Glutamatergic neuron (in vitro differentiated cells): ENCODE data around the gene SEC14L3. TPM values are rescaled to one million over a fixed set of nuclear protein-coding genes. Genes with fewer than 3 reads are reported as not detected.

Experiments
- DNase-seq: peaks from one replicate; pipeline ENCODE4 v3.0.0; 2022
- H3K27ac Mint-ChIP-seq: one replicate; pipeline ENCODE4 v1.8.0; 2020; ENCODE audit warnings: mild to moderate bottlenecking, mixed read lengths, inconsistent platforms; ENCODE audit not compliant: unreplicated experiment
- H3K27me3 Mint-ChIP-seq: one replicate; pipeline ENCODE4 v1.8.0; 2020; ENCODE audit warnings: mild to moderate bottlenecking, moderate library complexity, mixed read lengths, inconsistent platforms; ENCODE audit not compliant: unreplicated experiment
- H3K36me3 Mint-ChIP-seq: one replicate; pipeline ENCODE4 v1.8.0; 2020; ENCODE audit warnings: mild to moderate bottlenecking, mixed read lengths, inconsistent platforms; ENCODE audit not compliant: unreplicated experiment
- H3K4me1 Mint-ChIP-seq: one replicate; pipeline ENCODE4 v1.8.0; 2020; ENCODE audit warnings: mild to moderate bottlenecking, low read depth, mixed read lengths, inconsistent platforms; ENCODE audit not compliant: unreplicated experiment
- H3K4me3 Mint-ChIP-seq: one replicate; pipeline ENCODE4 v1.8.0; 2020; ENCODE audit warnings: mild to moderate bottlenecking, mixed read lengths, inconsistent platforms; ENCODE audit not compliant: unreplicated experiment
- H3K9me3 Mint-ChIP-seq: one replicate; pipeline ENCODE4 v1.8.0; 2020; ENCODE audit warnings: mild to moderate bottlenecking, moderate library complexity, mixed read lengths, inconsistent platforms; ENCODE audit not compliant: unreplicated experiment
- total RNA-seq: library from RNA; stranded (reverse); fragmentation: NEBNext Ultra II Directional; extraction: Animal tissue kit (Norgen Biotek cat#: 25700); gene quantifications from one replicate; pipeline ENCODE4 v1.2.1, GENCODE V29; 2021; ENCODE audit not compliant: unreplicated experiment
- TF ChIP-seq, protein P1 (sequence below): fragments of 200-600 bp; sonication (generic); IDR thresholded peaks from one replicate; pipeline ENCODE4 v1.5.0; 2021; ENCODE audit not compliant: partially characterized antibody, unreplicated experiment

SEC14L3 gene
- total RNA-seq, 1 donor from 2014 or later: not detected

GRCh38 chr22:30439226-30439625 is 32.6 kb downstream of the SEC14L3 start:
- H3K4me1 Mint-ChIP-seq: peaks cover 13% of the 10 kb centered on the region
- TF ChIP-seq, protein P1, sequence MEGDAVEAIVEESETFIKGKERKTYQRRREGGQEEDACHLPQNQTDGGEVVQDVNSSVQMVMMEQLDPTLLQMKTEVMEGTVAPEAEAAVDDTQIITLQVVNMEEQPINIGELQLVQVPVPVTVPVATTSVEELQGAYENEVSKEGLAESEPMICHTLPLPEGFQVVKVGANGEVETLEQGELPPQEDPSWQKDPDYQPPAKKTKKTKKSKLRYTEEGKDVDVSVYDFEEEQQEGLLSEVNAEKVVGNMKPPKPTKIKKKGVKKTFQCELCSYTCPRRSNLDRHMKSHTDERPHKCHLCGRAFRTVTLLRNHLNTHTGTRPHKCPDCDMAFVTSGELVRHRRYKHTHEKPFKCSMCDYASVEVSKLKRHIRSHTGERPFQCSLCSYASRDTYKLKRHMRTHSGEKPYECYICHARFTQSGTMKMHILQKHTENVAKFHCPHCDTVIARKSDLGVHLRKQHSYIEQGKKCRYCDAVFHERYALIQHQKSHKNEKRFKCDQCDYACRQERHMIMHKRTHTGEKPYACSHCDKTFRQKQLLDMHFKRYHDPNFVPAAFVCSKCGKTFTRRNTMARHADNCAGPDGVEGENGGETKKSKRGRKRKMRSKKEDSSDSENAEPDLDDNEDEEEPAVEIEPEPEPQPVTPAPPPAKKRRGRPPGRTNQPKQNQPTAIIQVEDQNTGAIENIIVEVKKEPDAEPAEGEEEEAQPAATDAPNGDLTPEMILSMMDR: no peak
- H3K4me3 Mint-ChIP-seq: no peak overlapping the region
- peaks cover 4% of the 10 kb centered on the region for H3K36me3 Mint-ChIP-seq
- peaks cover 7% of the 10 kb centered on the region for H3K27me3 Mint-ChIP-seq
- H3K9me3 Mint-ChIP-seq: peaks cover 6% of the 10 kb centered on the region
- no peak overlapping the region for H3K27ac Mint-ChIP-seq
- DNase-seq: no peak

DNA sequence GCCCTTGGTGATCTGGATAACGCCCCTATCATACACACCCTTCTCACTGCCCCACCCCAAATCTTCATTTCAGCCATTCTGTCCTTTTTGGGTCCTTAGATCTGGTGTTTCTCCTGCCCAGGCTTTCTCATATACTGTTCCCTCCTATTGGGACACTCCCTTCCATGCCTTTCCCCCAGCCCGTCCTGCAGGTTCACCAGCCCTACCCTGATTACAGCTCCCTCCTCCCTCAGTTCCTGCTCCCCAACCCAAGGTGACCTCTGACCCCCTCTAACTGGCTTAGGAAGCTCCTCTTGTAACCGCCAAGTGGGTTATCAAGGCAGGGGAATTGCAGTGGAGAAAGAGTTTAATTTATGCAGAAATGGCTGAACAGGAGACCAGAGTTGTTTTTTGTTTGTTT is 33.3 kb downstream of the SEC14L3 start:
- Mint-ChIP-seq H3K4me3 (no peak overlapping the region), H3K9me3 (peaks cover 7% of the 10 kb centered on the region), H3K27ac (no peak overlapping the region), H3K27me3 (peaks cover 7% of the 10 kb centered on the region), H3K36me3 (peaks cover 4% of the 10 kb centered on the region), H3K4me1 (peaks cover 10% of the 10 kb centered on the region)
- no peak for DNase-seq
- TF ChIP-seq, protein P1: no peak

- Mint-ChIP-seq H3K4me1 (peaks cover 7% of the 10 kb centered on the region), H3K36me3 (peaks cover 4% of the 10 kb centered on the region), H3K27ac (no peak overlapping the region), H3K27me3 (peaks cover 4% of the 10 kb centered on the region), H3K4me3 (no peak overlapping the region), H3K9me3 (peaks cover 7% of the 10 kb centered on the region)
- TF ChIP-seq, protein P1: no peak
- no peak for DNase-seq
These were observed 35.6 kb downstream of the SEC14L3 start for GRCh38 chr22:30436196-30436595.

GRCh38 chr22:30435674-30436126 is 36.1 kb downstream of the SEC14L3 start:
- no peaks in the 10 kb centered on the region for H3K27me3 Mint-ChIP-seq
- H3K9me3 Mint-ChIP-seq: peaks cover 5% of the 10 kb centered on the region
- H3K27ac Mint-ChIP-seq: no peak overlapping the region
- peaks cover 3% of the 10 kb centered on the region for H3K4me1 Mint-ChIP-seq
- peaks cover 4% of the 10 kb centered on the region for H3K36me3 Mint-ChIP-seq
- TF ChIP-seq, protein P1: no peak
- no peak overlapping the region for H3K4me3 Mint-ChIP-seq
- no peak for DNase-seq

DNA sequence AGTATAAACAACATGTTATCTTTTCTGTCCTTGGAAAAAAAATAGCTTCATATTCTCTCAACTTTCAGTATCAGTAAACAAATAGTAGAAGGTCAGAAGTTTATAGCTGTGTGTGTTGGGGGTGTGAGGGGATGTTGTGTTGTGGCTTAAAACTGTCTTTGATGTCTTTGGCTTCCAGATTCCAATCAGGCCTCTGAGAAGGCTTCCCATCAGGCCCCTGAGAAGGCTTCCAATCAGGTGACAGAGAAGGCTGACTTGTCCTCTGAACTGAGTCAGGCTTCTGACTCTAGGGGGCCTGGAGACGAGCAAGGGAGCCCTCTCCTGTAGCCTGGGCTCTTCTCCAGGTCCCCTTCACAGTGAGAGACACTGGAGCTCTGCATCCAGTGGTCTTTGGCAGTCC is 37.0 kb downstream of the SEC14L3 start:
- Mint-ChIP-seq H3K4me1 (no peaks in the 10 kb centered on the region), H3K9me3 (peaks cover 5% of the 10 kb centered on the region), H3K4me3 (no peak overlapping the region), H3K27ac (no peak overlapping the region), H3K27me3 (peaks cover 2% of the 10 kb centered on the region), H3K36me3 (peaks cover 4% of the 10 kb centered on the region)
- TF ChIP-seq, protein P1: no peak
- DNase-seq: no peak
